HUDEP-2 (cell line): ENCODE measurements around the gene FAM241B.

ENCODE experiments used
- DNase-seq, 76 experiments: peaks; one replicate each; lab custom pipeline; 2025; ENCODE audit not compliant: unreplicated experiment in 76 of 76; lab: John Stamatoyannopoulos, UW

FAM241B gene

DNA sequence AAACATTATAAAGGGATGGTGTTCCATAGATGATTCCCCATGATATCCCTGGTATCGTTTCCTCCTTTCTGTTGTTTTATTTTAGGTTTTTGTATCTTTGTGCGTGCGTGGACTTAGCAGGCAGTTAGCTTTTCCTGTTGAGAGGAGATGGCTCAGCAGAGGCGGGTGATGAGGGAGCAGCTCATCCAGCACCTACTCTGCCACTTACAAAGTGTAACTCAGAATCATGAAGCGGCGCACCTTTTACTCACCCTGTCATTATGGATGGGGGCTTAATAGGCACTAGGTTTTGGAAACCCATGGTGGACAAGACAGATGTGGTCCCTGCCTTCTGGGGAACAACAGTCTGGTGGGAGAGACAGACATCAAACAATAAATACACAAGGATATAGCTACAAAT is 17.1 kb downstream of the FAM241B start:
- no peak for DNase-seq

DNA sequence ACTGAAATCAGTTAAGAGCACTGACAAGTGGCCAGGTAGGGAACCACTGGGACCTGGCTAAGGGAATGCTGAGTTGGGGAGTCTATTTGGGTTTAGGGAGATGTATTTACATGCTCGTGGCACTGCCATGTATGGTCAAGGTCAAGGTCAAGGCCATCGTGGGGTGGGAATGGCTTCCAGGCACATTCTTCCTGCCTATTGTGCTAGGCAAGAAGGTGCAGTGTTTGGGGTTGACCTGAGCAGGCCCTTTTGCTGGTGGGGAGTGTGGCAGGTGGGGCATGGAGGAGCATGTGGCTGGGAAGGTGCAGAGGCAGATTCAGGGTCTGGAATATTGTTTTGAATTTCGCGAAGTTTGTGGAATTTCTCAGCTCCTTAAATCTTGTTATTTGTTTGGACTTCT is 17.8 kb downstream of the FAM241B start:
- no peak for DNase-seq

DNA sequence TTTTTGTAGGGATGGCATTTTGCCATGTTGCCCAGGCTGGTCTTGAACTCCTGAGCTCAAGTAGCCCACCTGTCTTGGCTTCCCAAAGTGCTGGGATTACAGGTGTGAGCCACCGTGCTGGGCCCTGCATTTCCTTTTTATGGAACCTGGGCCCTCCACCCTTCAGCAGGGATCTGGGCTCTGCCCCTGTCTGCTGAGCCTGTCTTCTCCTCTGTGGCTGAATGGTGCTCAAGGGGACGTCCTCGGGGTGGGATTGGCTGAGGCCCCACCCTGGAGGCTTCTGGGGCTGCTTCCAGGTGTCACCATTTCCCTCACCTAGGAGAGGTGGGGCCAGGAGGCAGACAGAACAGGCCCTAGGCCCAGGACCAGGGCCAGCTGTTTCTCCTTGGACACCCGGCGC is 18.4 kb downstream of the FAM241B start:
- DNase-seq: no peak

DNA sequence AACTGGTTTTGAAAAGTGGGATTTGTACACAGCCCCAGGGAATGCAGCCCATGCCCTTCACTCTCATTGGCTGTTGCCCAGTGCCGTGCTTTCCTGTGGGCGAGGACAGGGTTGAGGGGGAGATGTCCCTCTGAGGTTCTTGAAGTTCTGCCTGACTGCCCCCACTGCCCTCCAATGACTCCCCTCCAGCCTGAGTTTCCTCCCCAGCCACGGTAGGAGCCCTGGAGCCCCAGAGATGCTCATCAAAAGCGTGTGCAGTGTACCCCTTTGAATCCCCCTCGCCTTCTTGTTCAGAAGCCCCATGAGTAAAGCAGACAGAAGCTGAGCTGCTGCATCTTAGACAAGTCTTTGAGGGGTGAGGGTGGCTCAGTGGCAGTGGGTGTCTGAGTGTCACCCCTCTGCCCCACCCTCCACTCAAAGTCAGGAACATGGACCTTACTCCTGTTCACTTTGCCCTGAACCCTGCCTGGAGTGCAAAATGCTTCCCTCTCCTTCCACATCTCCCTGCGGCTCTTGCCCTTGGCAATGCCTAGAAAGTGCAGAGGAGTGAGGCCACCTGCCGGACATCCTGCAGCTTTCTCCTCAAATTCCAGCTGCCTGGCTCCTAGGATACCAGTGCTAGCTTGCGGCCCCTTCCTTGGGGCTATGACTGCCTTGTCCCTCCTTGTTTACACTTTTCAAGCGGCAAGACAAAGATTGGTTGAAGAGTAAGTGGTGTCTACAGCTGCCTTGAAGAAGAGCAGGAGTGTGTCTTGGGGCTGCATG is 19.9 kb downstream of the FAM241B start:
- no peak for DNase-seq

DNA sequence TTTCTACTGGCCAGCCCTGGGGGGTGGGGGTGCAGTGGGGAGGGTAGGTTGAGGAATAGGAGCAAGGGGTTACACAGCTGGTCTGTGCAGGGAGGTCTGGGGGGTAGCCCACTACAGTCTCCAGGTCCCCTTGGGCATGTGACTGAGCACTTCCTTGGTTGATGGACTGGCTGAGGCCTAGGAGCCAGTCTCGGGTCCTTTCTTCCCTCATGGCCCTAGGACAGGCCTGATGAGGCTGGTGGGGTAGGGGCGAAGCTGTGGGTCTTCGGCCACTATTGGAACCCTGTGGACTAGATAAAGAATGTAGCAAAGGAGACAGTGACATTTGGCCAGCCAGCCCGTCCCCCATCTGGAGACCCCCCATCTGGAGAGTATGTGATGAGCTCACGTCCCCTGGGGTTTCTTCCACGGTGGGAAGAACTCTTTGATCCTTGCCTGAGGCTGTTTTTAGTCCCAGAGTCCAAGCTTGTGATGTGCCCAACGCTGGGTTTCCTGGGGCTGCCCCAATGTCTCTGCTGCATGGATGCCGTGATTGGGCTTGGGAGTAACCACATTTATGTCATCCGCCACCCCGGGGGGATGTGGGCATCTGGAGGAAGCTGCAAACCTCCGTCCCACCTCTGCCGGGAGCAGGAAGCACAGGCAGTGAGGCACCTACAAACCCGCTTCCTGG is 20.7 kb downstream of the FAM241B start:
- no peak for DNase-seq

DNA sequence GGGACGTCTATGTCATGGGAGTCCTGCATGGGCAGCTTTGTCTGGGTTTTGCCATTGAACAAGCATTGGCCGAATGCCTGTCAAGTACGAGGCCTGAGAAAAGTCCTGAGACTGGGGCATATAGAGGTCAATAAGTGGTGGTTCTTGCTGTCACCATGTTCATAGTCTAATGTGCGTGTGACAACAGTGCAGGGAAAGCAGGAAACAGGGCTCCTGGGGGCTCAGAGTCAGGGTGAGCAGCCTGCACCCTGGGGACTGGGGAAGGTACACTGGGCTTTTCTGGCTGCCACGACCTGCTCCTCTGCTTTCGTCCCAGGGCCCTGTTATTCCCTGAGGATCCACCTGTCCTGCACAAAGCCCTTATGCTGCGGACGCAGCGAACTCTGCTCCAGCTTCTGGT is 21.3 kb downstream of the FAM241B start:
- DNase-seq: no peak

DNA sequence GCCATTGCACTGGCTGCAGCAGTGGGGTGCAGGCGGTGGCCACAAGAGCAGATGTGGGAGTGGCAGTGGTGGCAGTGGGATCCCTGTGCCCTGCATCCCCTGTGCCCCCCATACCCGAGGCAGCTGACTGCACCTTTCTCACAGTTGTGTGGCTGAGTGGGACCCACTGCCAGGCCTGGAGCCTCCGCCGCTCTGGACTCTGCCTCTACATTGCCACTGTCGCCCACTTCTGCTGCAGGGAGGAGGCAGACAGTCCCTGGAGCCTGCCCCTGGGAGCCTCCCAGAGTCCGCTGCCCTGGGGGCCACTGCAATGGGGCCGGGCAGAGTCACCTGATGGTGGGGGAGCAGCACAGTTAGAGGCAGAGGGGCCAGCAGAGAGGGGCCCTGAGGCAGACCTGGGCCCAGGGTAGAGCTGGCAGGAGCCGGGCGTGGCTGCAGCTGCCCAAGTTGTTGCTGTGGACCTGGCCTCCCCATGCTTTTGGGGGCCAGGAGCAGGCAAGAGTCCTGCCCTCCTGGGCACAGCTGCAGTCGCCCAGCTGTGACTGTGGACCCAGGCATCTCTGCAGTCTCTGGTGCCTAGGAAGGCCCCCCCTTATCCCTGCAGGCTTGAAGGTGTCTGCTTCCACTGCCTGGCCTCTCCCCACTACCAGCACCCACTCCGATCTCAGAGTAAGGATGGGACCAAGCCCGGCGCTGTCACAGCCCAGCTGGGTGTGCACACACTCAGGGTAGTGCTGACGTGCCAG is 22.2 kb downstream of the FAM241B start:
- no peak for DNase-seq

DNA sequence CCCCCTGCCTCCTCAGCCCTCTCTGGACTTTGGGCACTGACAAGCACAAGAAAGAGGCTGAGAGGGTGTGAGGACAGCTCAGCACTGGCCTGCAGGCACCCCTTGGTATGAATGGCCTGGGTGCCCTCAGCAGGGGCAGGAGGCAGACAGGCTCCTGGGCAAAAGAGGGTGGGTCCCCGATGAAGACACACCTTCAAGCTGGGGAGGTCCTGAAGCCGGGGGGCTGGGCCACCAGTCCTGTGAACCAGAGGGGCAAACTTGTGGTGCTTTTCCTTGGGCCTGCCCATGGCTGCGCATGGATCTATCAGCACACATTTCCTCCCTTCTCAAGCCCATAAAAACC is 22.8 kb downstream of the FAM241B start:
- DNase-seq: no peak

DNA sequence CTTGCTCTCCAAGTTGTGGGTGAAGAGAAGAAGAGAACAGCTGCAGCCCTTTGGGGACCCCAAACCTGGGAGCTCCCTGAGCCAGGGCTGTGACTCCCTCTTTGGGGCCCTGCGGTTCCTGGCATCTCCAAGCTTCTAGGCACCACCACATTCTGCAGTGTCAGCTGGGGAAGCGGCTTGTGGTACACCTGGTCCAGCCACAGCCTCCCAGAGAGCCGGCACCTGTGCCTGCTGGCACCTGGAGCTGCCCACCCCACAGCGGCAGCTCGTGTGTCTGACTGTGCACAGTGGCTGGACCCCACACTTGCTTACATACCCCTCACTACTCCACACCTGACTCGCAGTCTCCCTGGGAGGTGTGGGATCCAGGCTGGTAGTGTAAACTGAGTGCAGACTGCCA is 23.5 kb downstream of the FAM241B start:
- DNase-seq: no peak

DNA sequence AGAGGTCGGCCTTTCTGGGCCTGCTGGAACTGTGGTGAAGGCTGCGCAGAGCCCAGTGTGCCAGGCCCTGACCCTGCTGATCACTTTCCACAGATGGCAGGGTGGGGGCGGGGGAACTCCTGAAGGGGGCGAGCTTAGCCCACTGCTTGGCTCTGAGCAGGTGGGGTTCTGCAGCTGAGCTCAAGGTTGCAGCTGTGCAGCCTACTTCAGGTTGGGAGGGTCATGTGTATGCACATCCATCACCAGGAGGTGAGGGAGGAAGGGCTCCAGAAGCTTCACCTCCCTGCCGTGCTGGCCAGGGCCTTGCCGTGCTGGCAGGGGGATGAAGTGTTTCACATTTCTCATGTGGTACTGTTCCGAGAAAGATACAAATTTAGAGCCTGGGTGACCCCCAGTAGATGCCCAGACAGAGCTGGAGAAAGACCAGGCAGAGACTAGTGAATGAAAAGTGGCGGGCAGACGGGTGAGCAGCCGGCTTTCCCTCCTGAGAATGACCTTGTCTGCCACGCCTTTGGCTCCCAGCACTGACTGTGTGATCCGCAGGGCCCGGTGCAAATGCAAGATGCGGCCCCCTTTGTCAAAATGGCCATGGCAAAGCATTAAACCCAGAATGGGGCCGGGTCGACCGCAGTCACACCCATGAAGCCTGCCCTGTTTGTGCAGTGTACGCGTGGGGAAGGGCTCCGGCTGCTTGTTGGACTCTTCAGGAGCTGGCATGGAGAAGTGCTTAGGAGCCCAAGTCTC is 25.2 kb downstream of the FAM241B start:
- no peak for DNase-seq

DNA sequence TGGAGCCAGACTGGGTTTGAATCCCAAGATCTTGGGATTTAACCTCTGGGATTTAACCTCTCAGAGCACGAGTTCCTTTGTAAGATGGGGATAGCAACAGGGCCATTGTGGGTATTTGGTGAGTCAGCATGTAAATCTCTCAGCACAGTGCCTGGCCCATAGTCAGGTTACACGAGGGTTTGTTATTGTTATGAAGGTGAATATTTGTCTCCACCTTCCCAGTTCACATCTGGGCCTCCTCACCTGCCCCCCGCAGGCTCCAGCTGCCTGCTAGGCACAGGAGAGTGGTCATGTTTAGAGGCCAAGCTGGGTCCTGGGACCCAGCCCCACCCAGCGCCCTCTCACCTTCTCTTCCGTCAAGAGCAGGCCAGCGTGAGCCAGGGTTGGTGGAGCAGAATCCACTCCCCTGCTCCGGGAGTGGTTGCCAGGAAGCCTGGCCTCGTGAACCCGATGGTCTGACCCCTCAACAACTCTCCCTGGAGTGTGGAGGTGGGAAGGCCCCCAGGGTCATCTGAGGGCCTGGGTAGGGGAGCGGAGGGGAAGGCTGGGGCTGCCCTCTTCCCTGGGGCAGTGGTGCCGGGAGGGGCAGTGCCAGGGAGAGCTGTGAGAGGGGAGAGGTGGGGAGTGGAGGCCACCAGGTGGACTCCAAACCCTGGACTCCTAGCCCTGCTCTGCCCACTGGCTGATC is 26.0 kb downstream of the FAM241B start:
- DNase-seq: no peak

DNA sequence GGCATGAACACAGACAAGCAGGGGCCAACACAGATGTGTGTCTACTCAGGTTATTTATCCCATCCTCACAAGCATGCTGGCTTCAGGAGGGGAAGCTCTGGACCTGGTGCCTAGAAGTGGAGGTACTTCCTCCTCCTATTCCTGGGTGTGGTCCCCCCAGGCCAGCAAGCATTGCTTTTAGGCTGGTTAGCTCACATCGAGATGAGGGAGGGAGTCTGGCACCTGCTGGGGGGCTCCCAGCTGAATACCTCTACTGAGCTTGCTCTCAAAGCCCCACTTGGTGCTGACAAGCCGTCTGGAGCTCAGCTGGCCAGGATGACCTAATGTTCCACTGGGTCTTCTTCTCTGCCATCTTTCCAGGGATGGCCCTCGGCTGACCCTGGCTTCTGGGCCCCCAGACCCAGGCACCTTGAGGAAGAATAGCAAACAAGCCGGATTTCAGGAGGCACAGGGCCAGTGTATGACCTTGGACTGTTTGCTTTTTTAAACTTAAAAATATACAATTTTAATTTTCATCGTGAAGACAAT is 26.8 kb downstream of the FAM241B start:
- DNase-seq: no peak

DNA sequence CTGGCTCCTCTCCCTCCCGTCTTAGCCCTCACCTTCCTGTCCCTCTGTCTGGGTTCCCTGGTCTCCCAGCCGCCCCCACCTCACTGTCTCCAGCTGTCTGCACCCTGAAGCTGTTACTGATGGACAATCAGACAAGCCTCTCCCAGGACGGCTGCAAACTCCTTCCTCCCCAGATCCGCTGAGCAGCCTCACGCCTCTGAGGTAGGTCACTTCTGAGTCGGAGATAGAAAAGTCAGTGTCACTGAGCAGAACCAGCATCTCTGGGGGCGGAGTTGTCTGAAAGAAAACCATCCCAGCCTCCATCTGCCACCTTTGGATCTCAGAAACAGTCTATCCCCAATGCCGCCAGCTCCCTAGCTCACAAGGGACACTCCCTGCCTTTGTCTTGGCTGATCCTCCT is 27.4 kb downstream of the FAM241B start:
- no peak for DNase-seq

DNA sequence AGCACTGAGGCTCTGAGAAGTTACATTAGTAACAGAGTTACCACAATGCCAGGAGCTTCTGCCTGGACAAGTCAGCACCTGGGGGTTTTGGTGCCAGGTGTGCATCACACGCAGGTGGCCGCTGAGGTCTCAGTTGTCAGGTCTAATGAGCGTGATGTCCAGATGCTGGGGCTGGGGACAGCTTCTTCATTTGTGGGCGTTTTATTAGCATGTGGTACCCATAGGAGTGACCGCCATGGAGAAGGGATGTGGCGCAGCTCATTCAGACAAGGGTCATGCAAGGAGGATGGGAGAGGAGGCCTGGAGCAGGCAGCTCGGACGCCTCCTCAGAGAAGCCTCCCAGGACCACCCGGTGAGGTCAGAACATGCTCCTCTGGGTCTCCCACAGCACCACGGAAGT is 27.8 kb downstream of the FAM241B start:
- DNase-seq: no peak

DNA sequence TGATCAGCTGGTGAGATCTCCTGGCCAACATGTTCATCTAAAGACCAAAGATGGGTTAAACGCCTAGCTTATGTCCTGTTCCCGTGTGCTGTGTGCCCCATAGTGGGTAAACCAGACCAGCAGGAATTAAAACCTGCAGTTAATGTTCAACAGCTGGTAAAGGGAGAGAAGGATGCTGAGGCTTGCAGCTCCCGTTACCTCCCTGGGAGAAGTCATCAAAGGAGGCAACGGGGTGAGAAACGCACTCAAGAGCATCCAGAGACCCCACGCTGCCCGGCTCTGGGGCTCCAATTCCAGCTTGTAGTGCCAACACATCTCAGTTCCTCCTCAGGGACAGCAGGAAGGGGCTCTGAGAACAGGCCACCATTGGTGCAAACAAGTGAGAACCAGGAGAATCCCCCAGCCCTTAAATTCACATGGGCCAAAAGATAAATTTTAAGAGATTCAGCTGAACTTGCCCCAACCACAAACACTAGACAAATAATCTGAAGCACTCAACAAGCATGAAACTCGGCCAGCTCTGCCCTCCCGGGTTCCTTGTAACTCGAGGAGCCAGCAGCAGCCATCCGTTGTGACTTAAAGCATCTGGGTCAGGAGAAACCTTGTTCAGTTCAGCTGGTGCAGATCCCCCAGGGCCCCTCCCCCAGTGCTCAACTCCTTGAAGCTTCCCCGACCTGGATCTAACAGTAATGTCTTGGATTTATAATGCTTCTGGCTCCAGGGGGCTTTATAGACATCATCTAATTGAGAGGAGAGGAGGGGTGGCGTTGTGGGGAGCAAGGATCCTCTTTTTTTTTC is 29.4 kb downstream of the FAM241B start:
- DNase-seq: no peak

DNA sequence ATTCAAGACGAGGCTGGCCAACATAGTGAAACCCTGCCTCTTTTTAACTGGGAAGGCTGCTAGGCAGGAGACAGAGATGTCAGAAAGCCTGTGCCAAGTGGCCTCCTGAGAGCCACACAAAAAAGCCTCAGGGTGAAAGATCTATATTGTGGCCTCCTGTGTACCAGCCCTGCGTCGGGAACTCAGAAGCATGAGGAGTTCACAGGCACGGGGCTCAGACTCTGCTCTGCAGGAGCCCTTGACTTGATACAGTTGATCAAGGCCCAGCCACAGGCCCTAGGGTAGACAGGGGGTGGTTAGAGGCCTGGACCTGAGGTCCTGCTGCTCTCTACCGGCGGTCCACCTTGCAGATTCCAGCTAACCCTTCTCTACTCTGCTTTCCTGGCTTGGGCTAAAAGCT is 30.2 kb downstream of the FAM241B start:
- no peak for DNase-seq

DNA sequence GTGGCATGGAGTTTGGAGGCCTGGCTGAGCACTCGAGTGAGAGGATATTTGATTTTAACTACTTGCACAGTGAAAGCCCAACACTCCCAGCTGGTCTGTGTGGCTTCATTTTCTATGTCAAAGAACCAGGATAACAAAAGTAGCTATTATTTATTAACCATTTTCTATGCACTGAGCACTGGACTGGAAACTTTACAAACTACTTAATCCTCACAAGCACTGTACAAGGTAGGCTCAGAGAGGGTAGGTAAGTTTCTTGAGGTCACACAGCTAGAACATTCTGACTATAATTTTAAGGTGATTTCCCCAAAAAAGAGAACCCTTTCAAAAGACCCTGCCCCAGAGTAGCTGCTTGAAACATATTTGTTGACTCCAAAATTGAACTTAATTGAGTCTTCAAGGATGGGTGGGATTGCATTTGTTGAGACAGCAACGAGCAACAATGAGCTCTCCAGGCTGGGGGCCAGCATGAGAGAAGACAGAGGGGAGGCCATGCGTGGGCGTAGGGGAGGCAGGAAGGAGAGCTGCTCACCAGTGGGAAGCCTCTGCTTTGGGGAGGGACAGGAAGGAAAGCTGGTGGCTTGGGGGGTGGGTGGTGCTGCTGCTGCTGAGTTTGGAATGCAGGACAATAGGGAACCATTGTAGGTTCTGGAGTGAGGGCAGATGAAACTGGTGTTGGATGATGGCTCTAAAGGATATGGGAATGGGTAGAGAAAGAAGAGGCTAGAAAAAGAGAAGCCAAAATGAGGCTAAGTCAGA is 31.5 kb downstream of the FAM241B start:
- no peak for DNase-seq

DNA sequence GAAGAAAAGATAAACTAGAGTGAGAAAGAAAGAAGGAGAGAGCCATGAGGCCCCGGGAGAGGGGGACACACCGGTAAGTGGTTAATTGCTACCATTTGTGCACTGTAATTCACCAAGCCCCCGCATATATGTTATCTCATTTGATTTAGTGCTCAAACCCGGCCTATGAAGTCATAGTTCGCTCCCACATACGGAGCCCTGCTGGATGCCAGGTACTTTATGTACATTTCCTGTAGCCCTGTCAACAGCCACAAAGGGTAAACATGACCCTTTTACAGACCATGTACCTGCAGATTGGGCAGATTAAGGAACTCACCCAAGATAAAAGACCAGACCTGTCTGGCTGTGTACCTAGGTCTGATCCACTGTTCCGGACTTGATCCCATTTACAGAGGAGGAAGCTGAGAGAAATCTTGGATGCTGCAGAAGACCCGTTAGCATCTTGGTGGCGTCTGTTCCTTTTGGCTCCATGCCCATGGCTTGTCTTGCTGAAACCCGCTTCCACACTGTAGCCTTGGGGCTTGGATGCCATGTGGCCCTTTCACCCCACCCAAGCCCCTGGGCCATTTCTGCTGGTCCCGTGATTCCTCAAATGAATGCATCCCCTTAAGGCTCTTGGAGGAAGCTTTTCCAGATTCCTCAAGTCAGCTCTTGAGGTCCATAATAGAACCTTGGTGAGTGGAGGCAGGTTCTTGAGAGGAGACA is 32.3 kb downstream of the FAM241B start:
- no peak for DNase-seq
